GM19372 (cell line): Measurements from ENCODE around the gene RHOG.
"Not testable (repeated sequence)": the region's sequence is repeated elsewhere in the genome, so short reads cannot be mapped to it uniquely, and the experiment has no call there.

Experiments
- ATAC-seq: cut with Tn5 transposase; IDR thresholded peaks from one replicate; pipeline ENCODE4 v1.9.1; 2021; ENCODE audit warnings: mild to moderate bottlenecking, low read depth, moderate library complexity; ENCODE audit not compliant: unreplicated experiment

RHOG gene

DNA sequence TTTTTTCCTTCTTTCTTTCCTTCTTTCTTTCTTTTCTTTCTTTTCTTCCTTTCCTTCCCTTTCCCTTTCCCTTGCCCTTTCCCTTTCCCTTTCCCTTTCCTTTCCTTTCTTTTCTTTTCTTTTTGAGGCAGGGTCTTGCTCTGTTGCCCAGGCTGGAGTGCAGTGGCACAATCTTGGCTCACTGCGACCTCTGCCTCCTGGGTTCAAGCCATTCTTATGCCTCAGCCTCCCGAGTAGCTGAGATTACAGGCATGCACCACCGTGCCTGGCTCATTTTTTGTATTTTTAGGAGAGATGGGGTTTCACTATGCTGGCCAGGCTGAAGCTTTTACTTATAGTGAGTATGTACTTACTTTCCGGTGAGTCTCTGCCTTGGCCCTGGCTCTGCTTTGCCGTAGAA lies 25.9 kb downstream of the RHOG start:
- not testable (repeated sequence) for ATAC-seq

DNA sequence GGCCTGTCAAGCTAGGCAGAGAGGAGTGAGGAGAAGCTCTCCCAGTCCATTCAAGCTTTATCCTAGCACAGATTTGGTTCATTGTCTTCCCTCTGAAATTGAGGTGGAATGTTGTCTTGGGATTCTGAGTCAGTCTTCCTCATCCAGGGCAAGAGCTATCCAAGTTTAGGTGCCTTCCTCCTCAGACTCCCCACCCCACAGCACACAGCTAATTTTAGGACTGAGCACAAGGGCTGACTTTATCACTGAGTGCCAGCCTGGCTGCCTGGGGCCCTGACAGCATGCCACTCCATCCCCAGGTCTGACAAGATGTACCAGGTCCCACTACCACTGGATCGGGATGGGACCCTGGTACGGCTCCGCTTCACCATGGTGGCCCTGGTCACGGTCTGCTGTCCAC lies 29.8 kb downstream of the RHOG start:
- no peak for ATAC-seq

DNA sequence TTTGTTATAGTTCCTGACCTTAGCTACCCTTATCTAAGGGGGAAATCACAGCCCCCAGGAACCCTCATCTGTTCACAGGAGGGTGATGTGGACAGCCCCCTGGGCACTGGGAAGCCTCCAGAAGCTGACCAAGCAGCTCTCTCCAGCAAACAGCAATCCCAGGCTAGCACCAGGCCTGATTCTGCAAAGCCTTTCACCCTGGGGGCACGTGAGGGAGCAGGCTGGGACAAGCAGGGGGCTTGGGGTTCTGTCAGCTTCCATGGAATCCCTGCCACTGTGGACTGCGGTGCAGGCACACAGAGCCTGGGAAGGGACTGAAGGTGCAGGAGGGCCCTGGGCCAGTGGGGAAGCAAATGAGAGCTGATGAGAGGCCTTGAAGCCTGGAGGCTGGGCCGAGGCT lies 30.3 kb downstream of the RHOG start:
- ATAC-seq: no peak

DNA sequence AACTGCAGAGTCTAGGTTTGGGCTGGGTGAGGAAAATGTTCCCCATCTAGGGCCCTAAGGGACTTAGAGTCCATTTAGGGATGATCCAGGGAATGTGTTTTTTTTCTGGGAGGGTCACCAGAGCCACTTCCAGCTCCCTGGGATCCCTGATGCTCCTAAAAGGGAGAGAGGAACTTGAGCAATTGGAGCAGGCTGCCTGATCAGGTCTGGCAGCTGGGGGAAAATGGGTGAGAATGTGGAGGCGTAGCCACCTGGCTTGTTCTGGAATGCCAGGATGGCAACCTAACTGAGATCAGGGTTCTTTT lies 31.2 kb downstream of the RHOG start:
- no peak for ATAC-seq

DNA sequence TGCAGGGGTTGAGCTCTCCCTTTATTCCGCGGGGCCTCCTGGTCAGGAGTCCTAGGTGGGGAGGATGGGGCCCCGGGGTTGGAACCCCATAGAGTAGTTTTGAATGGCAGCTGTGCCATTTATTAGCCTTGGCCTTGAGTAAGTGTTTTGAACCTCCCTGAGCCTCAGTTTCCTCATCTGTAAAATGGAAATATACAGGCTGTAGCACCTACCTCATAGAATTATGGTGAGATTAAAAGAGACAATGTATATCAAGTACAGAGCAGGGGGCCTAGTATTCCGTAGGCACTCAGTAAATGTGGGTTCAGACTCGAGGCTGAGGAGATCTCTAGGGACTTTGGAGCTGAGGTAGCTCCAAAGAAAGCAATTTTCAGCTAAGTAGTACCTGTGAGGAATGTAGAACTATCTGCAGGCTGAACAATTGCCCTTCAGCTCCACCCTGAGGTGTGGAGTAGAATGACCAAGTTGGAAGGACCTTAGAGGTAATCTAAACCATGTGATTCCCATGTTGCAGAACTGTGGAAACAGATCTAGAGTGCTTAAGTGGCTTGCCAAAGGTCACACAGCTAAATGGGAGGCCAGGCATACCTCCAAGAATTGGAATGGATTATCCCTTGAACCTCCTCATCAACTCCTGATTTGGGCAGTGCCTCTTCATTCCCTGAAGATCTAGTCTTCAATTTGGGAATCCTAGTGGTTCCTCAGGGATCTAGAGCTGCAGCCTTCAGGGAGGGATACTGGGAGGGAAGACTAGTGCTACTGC lies 31.7 kb downstream of the RHOG start:
- peak; percentile 76 for ATAC-seq

DNA sequence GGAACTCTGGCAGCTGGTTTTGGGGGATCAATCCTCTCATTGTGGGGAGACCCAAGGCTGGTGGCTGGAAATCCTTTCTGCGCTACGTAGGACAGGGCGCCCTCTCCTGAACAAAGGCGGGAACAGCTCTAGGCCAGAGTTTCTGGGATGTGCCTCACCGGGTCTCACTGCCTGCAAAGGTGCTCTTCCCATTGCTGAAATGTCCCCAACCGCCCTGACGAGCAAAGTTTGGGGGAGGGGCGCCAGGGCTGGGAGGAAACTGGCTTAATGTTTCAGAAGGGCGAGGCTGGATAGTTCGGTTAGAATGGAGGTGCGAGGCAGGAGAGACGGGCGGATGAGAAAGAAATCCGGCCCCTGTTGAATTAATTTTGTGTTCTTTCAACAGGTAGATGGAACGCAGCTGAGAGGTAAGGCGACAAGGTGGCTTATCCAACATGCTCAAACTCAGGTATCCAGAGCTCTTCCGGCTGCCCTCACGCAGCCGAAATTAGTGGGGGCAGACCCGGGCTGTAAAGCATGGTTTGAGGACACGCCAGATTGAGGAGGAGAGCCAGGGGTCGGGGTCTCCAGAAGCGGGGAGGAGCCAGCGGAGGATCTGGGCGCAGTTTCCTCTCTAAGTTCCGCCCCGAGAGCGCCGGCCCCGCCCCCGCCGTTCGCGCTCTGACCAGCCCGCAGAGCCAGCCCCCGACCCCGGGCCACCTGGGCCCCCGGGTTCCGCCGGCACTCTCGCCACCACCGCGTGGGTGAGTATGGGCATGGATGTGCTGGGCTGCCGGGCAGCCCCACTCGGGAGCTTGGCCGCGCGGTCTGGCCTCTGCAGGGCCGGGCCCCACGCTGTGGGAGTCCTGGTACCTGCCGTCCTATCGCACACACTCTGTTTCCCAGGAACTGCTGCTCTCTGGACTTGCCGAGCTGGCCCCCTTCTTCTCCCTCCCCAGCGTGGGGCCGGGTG lies 32.6 kb downstream of the RHOG start, which contains the start of gene PGAP2:
PGAP2 (plus strand) TSS at position 652 of the 952 bp plus-strand sequence. CDS start 2,700 bp downstream, outside the sequence.
- peak; percentile 65 for ATAC-seq

DNA sequence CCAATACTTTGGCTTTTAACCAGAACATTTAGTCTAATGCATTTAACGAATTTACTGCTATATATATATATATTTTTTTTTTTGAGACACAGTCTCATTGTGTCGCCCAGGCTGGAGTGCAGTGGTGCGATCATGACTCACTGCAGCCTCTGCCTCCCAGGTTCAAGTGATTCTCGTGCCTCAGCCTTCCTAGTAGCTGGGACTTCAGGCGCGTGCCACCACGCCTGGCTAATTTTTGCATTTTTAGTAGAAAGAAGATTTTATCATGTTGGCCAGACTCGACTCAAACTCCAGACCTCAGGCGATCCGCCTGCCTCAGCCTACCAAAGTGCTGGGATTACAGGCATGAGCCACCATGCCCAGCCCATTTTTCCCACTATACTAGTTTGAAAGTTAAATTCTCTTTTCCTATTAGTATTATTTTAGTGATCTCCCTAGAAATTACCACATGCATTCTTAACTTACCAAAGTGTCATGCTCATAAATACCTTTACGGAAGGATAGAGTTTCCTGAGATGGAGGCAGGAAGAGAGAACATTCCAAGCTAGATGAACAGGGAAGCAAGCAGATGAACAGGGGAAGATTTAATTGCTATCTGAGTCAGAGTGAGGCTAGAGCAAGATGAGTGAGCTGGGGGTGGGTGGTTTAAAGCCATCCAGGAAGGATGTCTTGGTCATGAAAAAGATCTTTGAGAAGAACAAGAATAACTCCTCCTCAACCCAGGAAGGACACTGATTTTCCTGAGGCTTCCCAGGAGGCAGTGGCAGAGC lies 36.8 kb downstream of the RHOG start:
- no peak for ATAC-seq

DNA sequence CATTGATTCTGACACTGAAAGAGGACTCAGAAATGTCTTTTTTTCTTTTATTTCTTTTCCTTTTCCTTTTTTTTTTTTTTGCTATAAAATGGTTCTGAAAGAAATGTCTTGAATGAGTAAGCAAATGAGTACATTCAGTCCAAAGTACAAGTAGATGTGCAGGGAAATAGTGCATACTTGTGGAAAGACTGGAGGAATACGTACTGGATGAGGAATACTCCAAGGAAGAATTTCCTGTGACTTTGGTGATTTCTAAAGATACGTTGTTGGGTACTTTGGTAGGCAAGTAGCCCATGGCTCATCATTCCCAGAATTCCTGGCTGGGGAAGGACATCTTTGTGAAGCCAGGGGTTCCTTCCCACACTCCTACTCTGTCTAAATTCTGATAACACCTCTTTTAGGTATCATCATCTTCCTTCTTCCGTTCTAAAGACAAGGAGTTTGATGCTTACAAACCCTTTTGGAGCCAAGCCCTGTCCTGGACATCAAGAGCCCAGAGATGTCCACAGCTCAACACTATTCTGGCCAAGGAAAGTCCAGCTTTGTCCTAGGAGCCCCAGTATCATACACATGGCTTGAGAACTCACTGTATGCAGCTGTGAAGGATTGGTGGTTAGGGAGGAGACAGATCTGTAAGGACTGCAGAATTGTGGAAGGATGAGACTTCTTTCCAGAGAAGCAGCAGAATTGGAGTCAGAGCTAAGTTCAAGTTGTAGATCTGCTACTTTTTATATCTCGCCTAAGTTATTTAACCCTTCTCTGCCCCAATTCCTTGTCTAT lies 38.6 kb downstream of the RHOG start:
- no peak for ATAC-seq

DNA sequence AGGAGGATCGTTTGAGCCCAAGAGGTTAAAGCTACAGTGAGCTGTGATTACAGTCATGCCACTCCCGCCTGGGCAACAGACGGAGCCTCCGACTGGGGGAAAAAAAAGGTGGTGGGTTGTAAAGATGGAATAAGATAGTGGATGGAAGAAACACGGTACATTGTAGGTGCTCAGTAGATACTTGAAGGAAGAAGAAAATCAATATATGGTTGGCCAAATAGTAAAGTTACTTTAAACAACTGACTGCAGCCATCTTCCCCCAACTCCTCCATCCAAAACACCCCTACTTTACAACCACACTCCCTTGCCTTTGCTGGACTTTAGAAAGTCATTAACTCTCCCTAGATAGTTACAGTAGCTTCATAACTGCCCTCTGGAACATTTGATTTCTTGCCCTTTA lies 40.9 kb downstream of the RHOG start:
- no peak for ATAC-seq

DNA sequence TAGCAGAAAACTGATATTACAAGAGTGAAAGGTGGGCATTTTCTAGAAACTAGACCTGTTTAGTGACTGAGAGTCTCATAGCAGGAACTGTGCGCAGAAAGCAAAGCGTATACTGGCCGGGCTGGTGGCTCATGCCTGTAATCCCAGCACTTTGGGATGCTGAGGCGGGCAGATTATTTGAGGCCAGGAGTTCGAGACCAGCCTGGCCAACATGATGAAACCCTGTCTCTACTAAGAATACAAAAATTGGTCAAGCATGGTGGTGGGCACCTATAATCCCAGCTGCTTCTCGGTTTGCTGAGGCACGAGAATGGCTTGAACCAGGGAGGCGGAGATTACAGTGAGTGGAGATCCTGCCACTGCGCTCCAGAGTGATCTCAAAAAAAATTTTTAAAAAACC lies 41.6 kb downstream of the RHOG start:
- ATAC-seq: no peak

DNA sequence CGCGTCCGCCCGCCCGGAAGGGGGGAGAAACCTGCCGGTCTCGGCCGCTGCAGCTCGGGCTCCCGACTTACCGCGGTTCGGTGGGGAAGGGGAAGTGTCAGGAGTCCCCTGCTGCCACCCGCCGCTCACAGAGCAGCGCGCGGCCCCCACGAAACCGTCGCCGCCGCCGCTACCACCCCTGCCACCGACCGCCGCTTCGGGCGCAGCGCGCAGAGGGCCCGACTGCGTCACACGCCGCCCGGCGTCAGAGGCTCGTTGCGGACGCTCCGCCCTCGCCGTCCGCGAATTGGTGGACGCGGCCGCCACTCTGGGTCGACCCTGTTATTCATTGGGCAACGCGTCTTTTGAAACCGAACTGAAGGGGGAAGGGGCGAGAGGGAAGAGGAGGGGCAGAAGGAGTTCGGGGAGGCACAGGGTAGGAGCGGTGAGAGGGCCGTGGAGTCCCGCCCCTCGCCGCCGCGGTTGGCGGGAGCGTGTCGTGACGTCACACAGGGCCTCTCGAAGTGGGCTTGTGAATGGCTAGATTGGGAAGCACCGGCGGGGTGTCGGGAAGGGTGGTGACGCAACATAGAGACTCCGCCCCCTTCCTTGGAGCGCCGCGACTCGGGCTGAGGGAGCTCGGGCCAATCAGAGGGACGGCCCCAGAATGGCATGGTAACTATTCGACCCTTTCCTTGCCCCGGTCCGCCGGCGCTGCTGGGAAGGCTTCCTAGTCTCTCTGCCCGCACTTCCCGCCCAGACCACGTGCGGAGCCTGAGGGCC lies 43.2 kb downstream of the RHOG start, which contains the start of gene NUP98:
NUP98 (minus strand) TSS at position 226 of the 762 bp plus-strand sequence. CDS start 15,437 bp downstream, outside the sequence.
- peak; percentile 89 for ATAC-seq

DNA sequence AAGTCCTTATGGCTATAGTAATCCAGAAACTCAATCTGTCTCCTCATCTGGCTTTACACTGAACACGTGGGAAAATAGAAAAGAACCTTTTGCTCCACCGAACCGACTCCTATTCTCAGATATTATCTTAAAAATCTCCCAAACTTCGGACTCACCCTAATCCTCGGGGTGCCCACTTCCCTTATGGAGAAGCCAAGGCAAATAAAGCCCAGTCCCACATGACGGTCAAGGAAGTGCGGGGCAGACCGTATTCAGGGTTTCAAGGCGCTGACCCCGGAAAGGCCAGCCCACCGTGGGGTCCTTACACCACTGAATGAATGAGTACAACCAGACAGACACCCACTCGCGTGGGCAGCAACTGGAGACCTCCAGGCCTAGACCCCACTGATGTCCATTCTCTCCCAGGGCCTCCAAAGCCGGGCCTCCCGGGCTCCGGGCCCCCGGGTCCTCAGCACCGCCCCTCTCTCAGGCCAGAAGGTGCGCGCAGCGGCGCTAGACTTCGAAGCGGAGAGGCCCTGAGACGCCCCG lies 43.9 kb downstream of the RHOG start:
- ATAC-seq: peak; percentile 30

DNA sequence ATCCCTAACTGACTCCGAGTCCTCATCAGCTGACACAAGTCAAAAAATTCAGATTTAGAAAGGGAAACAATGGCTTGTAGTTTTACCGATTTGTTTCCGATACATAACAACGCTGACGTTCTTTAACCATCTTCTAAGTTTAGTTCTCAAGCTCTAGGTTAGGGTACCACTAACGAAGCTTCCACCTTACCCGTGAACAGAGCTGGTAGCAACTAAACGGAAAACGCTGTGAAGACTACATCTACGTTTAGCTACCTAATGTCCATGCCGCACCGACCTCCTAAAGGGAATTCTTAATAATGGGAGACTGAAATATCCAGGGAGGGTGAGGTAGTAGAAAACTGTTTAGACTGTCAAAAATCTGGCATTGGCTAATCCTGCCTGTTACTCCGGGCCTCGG lies 44.4 kb downstream of the RHOG start:
- no peak for ATAC-seq

DNA sequence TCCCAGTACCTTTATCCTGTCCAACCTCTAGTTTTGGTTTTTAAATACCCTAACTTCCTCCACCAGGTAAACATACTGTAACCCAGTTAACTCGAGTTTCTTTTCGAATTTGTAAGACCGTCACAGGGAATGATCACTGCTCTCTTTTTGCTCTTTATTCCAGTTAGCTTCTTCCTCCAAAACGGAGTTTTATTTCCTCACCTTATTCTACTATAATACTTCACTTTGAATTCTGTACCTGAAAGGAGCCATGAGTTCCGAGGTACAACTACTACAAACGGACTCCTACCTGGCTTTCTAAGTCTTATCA lies 44.8 kb downstream of the RHOG start:
- no peak for ATAC-seq

DNA sequence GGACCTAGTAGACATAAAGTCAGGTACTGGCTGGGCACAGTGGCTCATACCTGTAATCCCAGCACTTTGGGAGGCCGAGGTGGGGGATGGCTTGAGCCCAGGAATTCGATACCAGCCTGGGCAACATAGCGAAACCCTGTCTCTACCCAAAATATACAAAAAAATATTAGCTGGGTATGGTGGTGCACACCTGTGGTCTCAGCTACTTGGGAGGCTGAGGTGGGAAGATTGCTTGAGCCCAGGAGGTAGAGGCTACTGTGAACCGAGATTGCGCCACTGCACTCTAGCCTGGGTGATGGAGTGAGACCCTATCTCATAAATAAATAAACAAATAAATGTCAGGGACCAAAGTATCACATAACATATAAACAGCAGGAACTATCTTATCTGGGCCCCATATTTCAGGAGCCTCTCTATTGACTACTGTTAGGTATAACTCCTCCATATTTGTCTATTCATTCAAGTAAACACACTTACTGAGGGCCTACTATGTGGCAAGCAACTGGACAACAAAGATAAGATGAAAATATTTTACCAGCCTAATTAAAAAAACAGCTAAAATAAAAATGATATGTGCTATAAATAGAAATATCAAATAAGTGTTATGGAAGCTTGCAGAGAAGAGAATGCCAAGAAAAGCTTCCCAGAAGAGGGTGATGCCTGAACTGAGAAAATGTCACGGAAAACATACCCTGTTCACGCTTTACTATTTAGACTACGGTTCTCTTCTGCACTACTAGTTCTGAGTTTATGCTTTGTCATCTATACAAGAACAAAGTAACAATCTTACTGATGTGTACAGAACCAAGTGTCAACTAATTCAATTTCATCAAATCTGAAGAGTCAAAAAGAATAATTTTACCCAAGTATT lies 45.4 kb downstream of the RHOG start:
- no peak for ATAC-seq

DNA sequence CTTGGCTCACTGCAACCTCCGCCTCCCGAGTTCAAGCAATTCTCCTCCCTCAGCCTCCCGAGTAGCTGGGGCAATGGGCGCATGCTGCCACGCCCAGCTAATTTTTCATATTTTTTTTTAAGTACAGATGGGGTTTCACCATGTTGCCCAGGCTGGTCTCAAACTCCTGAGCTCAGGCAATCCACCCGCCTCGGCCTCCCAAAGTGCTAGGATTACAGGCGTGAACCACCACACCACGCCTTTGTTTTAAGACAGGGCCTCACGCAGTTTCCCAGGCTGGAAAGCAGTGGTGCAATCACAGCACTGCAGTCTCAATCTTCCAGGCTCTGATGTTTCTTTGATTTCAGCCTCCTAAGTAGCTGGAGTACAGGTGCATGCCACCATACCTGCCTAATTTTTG lies 46.4 kb downstream of the RHOG start:
- not testable (repeated sequence) for ATAC-seq

DNA sequence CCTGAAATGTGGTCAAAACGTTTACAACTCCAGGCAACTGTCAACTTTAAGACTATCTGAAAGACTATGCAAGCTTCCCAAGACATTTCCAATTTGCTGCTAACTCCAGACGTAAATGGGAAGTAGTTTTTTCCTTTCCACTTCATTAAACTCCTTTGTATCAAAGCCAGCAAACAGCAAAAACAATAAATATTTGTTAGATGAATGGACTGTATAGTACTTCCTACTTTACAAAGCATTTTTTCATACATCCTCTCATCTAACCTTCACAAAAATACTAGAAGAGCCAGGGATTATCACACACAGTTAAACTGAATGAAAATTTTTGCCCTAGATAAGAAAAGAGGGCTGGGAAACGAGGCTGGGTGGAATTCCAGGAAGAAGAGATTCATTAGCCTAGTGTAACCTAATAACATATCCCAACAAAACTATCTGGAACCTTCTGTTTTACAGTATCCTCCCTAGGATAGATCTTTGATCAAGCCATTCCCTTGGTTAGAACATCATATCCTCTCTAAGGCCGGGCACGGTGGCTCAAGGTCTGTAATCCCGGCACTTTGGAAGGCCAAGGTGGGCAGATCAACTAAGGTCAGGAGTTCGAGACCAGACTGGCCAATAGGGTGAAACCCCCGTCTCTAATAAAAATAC lies 53.9 kb downstream of the RHOG start:
- no peak for ATAC-seq

DNA sequence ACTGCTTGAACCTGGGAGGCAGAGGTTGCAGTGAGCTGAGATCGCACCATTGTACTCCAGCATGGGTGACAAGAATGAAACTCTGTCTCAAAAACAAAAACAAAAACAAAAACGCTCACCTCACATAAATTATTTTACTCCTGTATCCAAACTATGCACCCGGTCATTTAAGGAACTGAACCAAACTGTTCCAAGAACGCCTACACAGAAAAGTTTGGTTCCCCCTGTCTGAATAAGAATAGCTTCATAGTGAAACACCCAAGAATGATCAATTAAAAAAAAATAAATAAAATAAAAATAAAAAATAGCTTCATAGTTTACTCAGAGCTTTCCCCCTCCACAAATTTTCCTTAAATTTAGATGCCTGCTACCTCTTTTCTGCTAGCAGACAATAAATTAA lies 57.1 kb downstream of the RHOG start:
- no peak for ATAC-seq
